NB4 (cell line): ENCODE results near the gene SPARCL1.

Experiments
- CTCF ChIP-seq: IDR thresholded peaks from one replicate; pipeline ENCODE4 v1.5.1; 2012; ENCODE audit warnings: low read depth, low read length
- POLR2A ChIP-seq: IDR thresholded peaks from 2 replicates; pipeline ENCODE4 v1.6.1; 2011; ENCODE audit warnings: mild to moderate bottlenecking; ENCODE audit not compliant: insufficient read length; ENCODE audit errors: extremely low read depth

- TF ChIP-seq CTCF = no peak
- no peak for TF ChIP-seq POLR2A
Measured at GRCh38 chr4:87524456-87524855, 4.7 kb downstream of the SPARCL1 start.
